ENCODE results near the gene PHF12. TPM values are rescaled to one million over a fixed set of nuclear protein-coding genes. Genes with fewer than 3 reads are reported as not detected.
"Not testable (repeated sequence)": the region's sequence is repeated elsewhere in the genome, so short reads cannot be mapped to it uniquely, and the experiment has no call there.

Gene PHF12
- total RNA-seq, 3 donors from 2014 or later, result 45.2 to 48.6 (median 47.8) TPM

DNA sequence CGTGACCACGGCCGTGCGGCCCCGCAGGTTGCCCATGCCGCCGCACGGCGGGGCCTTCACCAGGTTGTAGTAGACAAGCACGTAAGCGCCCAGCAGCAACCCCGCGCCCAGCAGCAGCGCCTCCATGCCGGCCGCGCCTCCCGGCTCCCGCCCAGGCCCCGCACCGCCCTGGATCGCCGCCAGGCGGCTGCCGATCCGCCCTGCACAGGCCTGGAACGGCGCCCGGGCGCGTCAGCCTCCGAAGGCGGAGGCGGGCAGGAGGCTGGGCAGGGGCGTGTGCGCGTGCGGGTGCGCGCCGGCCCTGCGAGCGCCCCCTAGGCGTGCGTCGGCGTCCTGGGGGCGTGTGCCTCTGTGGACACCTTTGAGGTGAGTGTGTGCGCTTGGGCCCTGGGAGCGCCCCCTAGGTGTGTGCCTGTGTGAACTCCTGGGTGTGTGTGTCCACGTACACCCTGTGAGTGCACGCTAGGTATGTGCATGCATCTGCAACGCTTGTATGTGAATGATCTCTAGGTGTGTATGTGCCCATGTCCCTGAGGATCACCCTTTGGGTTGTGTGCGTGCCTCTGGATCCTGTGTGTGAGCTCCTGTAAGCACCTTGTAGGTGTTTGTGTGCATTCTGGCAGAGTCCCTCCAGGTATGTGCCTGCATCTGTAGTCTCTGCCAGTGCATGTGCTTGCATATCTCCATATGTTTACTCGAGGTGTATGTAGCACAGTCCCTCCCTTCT is 48.3 kb downstream of the PHF12 start, which contains the start of gene DHRS13:
DHRS13 (minus strand) TSS at position 261 of the 727 bp plus-strand sequence; CDS start at position 126, 135 bp downstream.
- DNase-seq, result peak; percentile 91
- H3K36me3 Mint-ChIP-seq (ENCODE audit: insufficient read depth), result peaks cover 15% of the 10 kb centered on the region
- H3K4me3 Mint-ChIP-seq, result peak within 1 kb of the TSS; percentile 92
- peaks cover 37% of the 10 kb centered on the region for H3K4me1 Mint-ChIP-seq (ENCODE audit: low read depth)
- ATAC-seq, result peak; percentile 93 to 95
- no peaks in the 10 kb centered on the region for H3K27me3 Mint-ChIP-seq (ENCODE audit: low read depth)
- no peaks in the 10 kb centered on the region for H3K9me3 Mint-ChIP-seq

DNA sequence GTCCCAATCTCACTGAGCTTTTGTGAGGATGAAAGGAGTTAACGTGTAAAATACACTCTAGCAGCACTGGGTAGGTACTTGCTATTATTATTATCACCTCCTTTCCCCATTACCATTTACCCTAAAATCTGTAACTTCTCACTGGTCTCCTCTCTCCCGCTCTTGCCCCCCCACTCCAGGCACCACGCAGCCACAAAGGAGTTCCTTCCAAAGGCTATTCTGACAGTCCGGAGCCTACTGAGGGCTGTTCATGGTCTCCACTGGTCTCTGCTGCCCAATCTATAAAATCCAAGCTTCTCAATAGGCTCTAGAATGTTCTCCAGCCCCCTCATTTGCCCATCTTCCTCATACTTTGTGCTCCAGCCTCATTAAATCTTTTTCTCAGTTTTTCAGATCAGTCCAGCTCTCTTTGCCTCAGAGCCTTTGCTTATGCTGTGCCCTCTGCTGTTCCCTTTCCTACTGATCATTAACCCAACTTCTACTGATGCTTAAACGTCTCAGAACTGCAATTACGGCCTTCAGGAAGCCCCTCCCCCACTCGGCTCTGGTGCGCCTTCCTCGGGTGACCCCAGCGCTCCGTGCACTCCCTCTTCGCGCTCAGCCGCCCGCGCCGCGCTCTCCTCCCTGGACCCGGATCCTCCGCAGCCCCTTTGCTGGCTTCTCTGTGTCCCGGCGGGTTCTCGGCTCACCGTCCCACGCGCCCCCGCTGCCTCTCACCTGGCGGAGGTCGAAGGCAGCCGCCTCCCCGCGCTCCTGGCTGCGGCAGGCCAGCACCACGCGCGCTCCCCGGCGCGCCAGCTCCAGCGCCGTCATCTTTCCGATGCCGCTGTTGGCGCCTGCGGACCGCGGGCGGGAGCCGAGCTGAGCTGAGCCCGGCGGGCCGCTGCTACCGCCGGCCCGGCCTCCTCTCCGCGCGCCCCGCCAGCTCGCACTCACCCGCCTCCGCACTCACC is 49.2 kb downstream of the PHF12 start:
- Mint-ChIP-seq H3K27me3 (ENCODE audit: low read depth) (no peaks in the 10 kb centered on the region), H3K4me3 (peak overlapping the region; percentile 92), H3K9me3 (no peaks in the 10 kb centered on the region), H3K4me1 (ENCODE audit: low read depth) (peaks cover 41% of the 10 kb centered on the region), H3K36me3 (ENCODE audit: insufficient read depth) (peaks cover 10% of the 10 kb centered on the region)
- DNase-seq, result peak; percentile 47
- peak; percentile 52 to 53 for ATAC-seq

DNA sequence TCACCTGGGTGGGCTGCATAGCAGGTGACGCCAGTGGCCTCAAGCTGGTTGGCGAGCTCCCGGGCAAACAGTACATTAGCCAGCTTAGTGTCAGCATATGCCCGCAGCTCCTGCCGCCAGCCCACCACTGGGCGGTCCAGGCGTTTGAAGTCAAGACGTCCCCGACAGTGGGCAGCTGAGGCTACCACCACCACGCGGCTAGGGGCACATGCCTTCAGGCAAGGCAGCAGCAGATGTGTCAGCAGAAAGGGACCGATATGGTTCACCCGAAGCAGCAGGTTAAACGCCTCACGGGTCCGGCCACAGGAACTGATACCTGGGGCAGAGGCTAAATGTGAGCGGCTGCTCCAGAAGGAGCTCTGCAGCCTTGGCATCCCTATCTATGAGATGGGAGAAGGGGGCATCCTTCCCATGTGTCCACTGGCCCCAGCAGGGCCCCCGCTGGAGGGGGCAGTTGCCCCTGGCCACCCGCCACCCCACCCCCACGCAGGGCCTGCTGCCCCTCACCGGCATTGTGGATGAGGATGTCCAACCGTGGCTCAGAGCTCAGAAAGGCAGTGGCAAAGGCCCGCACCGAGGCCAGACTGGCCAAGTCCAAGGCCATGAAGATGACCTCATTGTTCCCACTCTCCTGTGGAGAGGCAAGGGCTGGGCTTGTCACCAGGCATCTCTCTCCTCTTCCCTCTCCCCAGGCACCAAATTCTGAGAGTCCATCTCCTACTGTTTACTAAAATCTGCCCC is 50.2 kb downstream of the PHF12 start:
- Mint-ChIP-seq H3K36me3 (ENCODE audit: insufficient read depth) (peaks cover 7% of the 10 kb centered on the region), H3K4me3 (peak overlapping the region; percentile 92), H3K9me3 (no peaks in the 10 kb centered on the region), H3K4me1 (ENCODE audit: low read depth) (peaks cover 49% of the 10 kb centered on the region), H3K27me3 (ENCODE audit: low read depth) (no peaks in the 10 kb centered on the region)
- no peak for DNase-seq
- no peak for ATAC-seq

DNA sequence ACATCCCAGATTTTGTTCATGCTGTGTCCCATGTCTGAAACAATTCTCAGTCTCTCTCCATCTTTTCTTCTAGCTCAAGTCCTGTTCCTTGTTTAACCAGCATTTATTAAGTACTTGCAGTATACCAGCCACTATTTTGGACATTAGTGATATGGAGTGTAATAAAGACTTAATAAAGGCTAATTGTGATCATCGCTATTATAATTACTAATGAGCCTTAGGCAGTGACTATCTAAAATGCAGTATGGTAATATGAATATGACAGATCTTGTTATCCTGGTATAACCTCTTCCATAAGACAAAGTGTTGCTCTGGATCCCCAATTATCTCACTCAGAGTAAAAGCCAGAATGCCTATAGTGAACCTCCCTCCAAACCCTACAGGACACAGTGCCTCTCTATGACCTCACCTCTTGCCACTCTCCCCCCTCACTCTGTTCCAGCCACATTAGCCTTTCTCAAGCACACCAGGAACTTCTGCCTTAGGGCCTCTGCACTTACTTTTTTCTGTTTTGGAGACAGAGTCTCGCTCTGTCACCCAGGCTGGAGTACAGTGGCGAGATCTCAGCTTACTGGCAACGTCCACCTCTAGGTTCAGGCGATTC is 52.0 kb downstream of the PHF12 start:
- H3K4me3 Mint-ChIP-seq, result peak overlapping the region; percentile 31
- peaks cover 7% of the 10 kb centered on the region for H3K36me3 Mint-ChIP-seq (ENCODE audit: insufficient read depth)
- H3K27me3 Mint-ChIP-seq (ENCODE audit: low read depth), result no peaks in the 10 kb centered on the region
- DNase-seq (no peak), ATAC-seq (no peak)
- peaks cover 59% of the 10 kb centered on the region for H3K4me1 Mint-ChIP-seq (ENCODE audit: low read depth)
- H3K9me3 Mint-ChIP-seq, result no peaks in the 10 kb centered on the region

DNA sequence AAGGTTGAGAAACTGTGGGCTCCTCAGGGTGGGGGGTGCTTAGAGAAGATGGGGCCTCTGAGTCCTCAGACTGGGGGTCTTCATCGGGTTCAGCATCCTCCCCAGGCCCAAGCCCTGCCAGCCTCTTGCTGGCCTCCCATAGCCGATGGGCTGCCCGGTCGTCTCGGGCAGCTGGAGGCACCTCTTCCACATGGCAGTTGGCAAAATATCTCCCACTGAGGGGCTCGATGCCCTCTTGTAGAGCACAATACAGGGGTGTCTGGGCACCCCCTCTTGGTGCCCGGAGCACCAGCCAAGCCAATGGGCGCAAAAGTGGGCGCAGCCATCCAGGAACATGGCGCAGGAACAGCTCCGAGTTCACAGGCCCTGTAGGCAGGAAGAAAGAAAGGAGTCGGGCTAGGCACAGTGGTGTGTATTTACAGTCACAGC is 52.8 kb downstream of the PHF12 start:
- no peak for DNase-seq
- H3K9me3 Mint-ChIP-seq, result no peaks in the 10 kb centered on the region
- no peak for ATAC-seq
- peaks cover 7% of the 10 kb centered on the region for H3K36me3 Mint-ChIP-seq (ENCODE audit: insufficient read depth)
- H3K4me3 Mint-ChIP-seq, result peak overlapping the region; percentile 16
- H3K4me1 Mint-ChIP-seq (ENCODE audit: low read depth), result peaks cover 63% of the 10 kb centered on the region
- no peaks in the 10 kb centered on the region for H3K27me3 Mint-ChIP-seq (ENCODE audit: low read depth)

DNA sequence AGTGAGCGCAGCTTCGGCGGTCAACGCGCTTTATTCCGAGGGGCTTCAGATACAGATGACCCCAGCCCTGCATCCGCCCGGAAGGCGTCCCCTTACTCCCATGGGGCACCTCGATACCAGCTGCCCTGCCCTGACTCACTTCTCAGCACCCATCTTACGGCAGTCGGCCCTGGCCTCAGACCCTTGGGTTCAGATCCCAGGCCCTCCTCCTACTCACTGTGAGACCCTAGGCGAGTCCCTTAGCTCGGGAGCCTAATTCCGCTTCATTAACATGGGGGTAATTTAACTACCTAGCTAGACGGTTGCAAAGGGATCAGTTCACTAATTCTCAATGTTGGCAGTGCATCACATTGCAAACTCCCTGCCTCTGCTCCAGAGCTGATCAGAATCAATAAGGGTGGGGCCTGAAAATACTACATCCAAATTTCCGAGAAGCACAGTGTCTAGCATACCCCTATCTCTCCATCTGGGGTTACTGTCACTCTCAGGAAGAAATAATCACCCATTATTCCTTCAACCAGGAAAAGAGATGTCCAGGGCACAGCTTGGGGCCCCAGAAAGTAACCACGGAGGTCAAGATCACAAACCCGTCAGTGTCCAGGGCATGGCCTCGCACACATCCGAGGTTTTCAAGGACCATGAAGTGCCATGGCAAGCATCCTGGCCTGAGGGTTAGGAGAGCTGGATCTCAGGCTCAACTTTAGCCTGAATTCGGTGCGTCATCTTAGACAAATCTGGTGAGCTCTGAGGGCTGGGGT is 53.4 kb downstream of the PHF12 start:
- ATAC-seq (no peak), DNase-seq (peak; percentile 17)

DNA sequence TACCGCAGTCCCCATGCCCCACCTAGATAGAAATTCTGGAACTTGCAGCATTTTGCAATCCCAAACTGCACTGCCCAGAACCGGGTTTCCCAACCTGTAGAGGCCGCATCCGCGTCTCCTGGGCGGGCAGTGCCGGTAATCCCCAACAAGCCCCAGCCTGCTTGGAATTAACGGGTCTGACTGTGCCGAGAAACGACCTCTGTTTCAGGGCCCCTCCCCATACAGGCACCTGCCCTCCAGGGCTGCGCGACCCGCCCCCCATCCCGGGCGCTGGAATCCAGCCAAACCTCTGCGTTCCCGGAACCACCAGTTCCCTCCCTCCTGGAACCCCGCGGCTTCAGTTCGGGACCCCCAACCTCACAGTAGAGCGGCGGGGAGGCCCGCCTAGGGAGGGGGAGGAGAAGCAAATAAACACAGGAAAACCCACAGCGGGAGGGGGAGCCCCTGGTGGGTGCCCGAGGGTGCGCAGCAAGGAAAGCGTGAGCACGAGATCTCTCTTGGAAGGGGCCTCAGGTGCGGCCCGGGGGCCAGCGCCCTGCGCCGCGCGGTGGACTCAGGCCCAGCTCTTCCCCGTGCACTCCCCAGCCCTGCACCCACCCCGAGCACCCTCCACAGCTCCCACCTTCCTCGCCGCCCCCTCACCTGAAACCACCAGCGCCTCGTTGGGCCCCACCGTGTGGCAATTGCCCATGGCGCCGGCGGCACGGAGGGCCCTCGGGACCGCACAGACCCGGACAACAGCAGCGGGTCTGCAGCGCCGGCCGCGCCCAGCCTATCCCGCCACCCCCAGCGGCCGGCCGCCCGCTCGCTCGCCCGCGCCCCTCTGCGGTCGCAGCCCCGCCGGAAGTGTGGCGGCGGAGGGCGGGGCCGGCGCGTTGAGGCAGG is 54.2 kb downstream of the PHF12 start, which contains the start of gene FLOT2:
FLOT2 (minus strand) TSS at position 850 of the 885 bp plus-strand sequence; CDS start at position 691, 159 bp downstream.
- peaks cover 7% of the 10 kb centered on the region for H3K36me3 Mint-ChIP-seq (ENCODE audit: insufficient read depth)
- no peaks in the 10 kb centered on the region for H3K9me3 Mint-ChIP-seq
- ATAC-seq, result peak; percentile 76 to 77

More for the DNA sequence above, 53.4 kb downstream of the PHF12 start:
- peak overlapping the region; percentile 91 for H3K4me3 Mint-ChIP-seq
- peaks cover 64% of the 10 kb centered on the region for H3K4me1 Mint-ChIP-seq (ENCODE audit: low read depth)
- H3K27me3 Mint-ChIP-seq (ENCODE audit: low read depth), result no peaks in the 10 kb centered on the region
- no peaks in the 10 kb centered on the region for H3K9me3 Mint-ChIP-seq
- H3K36me3 Mint-ChIP-seq (ENCODE audit: insufficient read depth), result peaks cover 7% of the 10 kb centered on the region

DNA sequence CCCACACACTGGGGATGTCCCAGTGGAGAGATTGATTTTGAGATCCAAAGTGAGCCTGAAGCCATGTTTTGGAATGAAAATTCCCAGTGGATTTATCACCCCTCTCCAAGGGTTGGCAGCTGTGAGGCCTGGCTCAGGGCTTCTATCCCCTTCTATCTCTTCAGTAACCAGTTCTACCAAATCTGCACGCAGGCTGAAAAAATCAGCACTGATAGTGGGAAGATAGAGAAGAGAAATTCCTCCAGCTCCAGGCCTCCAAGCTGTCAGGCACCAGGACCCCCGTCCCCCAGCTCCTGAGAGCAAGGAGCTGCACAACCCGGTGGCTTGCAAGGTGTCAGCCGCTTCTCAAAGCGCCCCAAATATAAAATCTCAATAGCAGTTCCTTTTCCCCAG is 54.8 kb downstream of the PHF12 start:
- Mint-ChIP-seq H3K9me3 (no peaks in the 10 kb centered on the region), H3K27me3 (ENCODE audit: low read depth) (no peaks in the 10 kb centered on the region), H3K36me3 (ENCODE audit: insufficient read depth) (peaks cover 7% of the 10 kb centered on the region), H3K4me1 (ENCODE audit: low read depth) (peaks cover 67% of the 10 kb centered on the region), H3K4me3 (peak overlapping the region; percentile 91)
- ATAC-seq (no peak), DNase-seq (no peak)

More for the DNA sequence above, 54.2 kb downstream of the PHF12 start, which contains the start of gene FLOT2:
- Mint-ChIP-seq H3K27me3 (ENCODE audit: low read depth) (no peaks in the 10 kb centered on the region), H3K4me3 (peak within 1 kb of the TSS; percentile 91), H3K4me1 (ENCODE audit: low read depth) (peaks cover 67% of the 10 kb centered on the region)
- DNase-seq, result peak; percentile 50

DNA sequence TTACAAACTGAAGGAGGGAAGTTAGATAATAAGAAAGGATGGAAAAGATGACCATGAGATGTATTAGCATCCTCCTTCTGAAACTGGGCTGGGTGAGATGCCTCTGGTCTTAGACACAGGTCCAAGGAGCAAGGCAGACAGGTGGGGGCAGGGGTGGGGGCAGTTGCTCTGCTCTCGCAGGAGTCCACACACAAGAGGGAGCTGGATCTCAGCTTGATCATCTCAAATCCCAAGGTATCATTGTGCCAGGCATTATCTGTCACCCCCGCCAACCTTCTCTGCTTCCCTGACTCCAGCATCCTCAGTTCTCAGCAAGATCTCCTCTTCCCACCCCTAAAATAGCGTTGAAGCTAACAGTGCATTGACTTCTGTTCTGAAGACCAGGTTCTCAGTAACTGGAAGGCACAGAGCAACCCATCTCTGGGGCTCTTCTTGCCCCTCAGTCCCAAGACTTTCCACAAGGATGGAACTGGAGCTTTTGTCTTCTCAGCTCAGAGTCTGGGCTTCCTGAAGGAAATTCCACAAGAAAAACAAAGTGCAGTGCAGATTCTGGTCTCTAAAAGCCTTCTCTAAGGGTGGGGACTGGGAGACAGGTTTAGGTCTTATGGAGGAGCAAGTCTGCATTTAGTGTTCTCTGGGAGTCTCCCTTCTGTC is 55.4 kb downstream of the PHF12 start:
- Mint-ChIP-seq H3K36me3 (ENCODE audit: insufficient read depth) (peaks cover 11% of the 10 kb centered on the region), H3K4me3 (peak overlapping the region; percentile 91), H3K4me1 (ENCODE audit: low read depth) (peaks cover 70% of the 10 kb centered on the region), H3K27me3 (ENCODE audit: low read depth) (no peaks in the 10 kb centered on the region), H3K9me3 (no peaks in the 10 kb centered on the region)
- ATAC-seq (no peak), DNase-seq (no peak)

DNA sequence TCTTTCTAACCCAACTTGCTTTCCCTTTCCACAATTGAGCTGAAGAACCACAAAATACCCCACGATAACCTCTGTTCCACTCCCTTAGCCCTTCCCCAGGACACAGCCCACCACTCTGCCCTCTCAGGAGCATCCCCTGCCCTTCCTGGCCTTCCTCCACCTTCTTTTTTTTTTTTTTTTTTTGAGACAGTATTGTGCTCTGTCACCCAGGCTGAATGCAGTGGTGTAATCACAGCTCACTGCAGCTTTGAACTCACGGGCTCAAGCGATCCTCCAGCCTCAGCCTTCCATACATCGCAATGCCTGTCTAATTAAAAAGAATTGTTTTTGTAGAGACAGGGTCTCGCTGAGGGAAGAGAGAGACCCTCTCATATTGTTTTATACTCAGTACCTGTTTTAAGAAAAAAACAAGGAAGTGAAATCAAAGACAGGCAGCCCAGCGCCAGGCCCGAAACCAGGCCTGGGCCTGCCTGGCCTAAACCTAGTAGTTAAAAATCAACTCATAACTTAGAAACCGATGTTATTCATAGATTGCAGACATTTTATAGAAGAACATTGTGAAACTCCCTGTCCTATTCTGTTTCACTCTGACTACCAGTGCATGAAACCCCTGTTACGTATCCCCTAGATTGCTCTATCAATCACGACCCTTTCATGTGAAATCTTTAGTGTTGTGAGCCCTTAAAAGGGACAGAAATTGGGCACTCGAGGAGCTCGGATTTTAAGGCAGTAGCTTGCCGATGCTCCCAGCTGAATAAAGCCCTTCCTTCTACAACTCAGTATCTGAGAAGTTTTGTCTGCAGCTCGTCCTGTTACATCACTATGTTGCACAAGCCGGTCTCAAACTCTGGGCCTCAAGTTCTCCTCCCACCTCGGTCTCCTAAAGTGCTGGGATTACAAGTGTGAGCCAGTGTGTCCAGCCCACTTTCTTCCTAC is 57.8 kb downstream of the PHF12 start:
- H3K4me1 Mint-ChIP-seq (ENCODE audit: low read depth), result peaks cover 69% of the 10 kb centered on the region

DNA sequence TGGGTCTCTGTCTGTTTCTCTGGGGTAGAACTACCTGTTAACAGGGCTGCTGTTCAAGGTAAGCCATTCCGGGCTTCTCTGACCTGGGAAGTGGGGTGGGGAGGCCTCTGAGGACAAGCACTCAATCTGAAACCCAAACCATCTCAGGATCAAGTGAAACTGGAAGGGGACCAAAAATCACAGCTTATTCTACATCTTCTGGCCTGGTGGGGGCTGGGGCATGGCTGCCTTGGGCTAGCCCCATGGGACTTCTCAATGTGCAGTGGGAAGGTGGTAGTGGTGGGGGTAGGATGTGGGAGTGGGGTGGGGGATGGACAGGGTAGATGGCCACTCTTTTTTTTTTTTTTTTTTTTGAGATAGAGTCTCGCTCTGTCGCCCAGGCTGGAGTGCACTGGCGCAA is 59.3 kb downstream of the PHF12 start:
- Mint-ChIP-seq H3K36me3 (ENCODE audit: insufficient read depth) (peaks cover 7% of the 10 kb centered on the region), H3K9me3 (no peaks in the 10 kb centered on the region), H3K27me3 (ENCODE audit: low read depth) (no peaks in the 10 kb centered on the region), H3K4me3 (no peak overlapping the region), H3K4me1 (ENCODE audit: low read depth) (peaks cover 61% of the 10 kb centered on the region)
- DNase-seq (no peak), ATAC-seq (no peak)

More for the DNA sequence above, 57.8 kb downstream of the PHF12 start:
- not testable (repeated sequence) for H3K36me3 Mint-ChIP-seq (ENCODE audit: insufficient read depth); H3K9me3 Mint-ChIP-seq; H3K27me3 Mint-ChIP-seq (ENCODE audit: low read depth); DNase-seq
- H3K4me3 Mint-ChIP-seq, result peak overlapping the region; percentile 82
- ATAC-seq, result peak; percentile 9 to 12
